ENCODE results near the gene CD68.

GRCh38 chr17:7538891-7539545 is 40.4 kb upstream of the CD68 start:
- TF ChIP-seq POLR2A (IDR thresholded peaks at IDR 0.05), result no peak
- no peak for TF ChIP-seq CTCF (IDR thresholded peaks at IDR 0.05)
